Suprapubic skin (tissue), 4 donors: Measurements from ENCODE around the gene BDH1. TPM values are rescaled to one million over a fixed set of nuclear protein-coding genes. Genes with fewer than 3 reads are reported as not detected.
"Not testable (repeated sequence)": the region's sequence is repeated elsewhere in the genome, so short reads cannot be mapped to it uniquely, and the experiment has no call there.

ENCODE experiments used
- DNase-seq, 2 donors: peaks; one replicate each; pipeline ENCODE4 v3.0.0-alpha.2; 2019; ENCODE audit warnings: low spot score in 2 of 2
- H3K27ac ChIP-seq: fragments of 200-600 bp; sonication (generic); one replicate; pipeline ENCODE4 v1.5.1; 2019
- H3K27me3 ChIP-seq: fragments of 200-600 bp; sonication (generic); one replicate; pipeline ENCODE4 v1.5.1; 2019
- H3K36me3 ChIP-seq: fragments of 200-600 bp; sonication (generic); one replicate; pipeline ENCODE4 v1.5.1; 2019
- H3K4me1 ChIP-seq: fragments of 200-600 bp; sonication (generic); one replicate; pipeline ENCODE4 v1.5.1; 2019
- H3K4me3 ChIP-seq: fragments of 200-600 bp; sonication (generic); one replicate; pipeline ENCODE4 v1.5.1; 2019; ENCODE audit warnings: mild to moderate bottlenecking
- H3K9me3 ChIP-seq: fragments of 200-600 bp; sonication (generic); one replicate; pipeline ENCODE4 v1.5.1; 2019
- CTCF ChIP-seq, 2 donors: fragments of 200-600 bp in 1 of 2; fragments of 450-650 bp in 1 of 2; sonication (generic) in 1 of 2; IDR thresholded peaks; one replicate each; pipeline ENCODE4 v1.5.1; 2016 to 2019; ENCODE audit warnings: antibody characterized with exemption in 2 of 2, mild to moderate bottlenecking in 1 of 2, moderate library complexity in 1 of 2
- EP300 ChIP-seq: sonication (generic); formaldehyde crosslinking; IDR thresholded peaks from one replicate; pipeline ENCODE4 v1.6.1; 2017; ENCODE audit warnings: antibody characterized with exemption
- POLR2A ChIP-seq, 2 donors: fragments of 450-650 bp; IDR thresholded peaks; one replicate each; pipeline ENCODE4 v1.6.1; 2017; ENCODE audit warnings: antibody characterized with exemption in 2 of 2, mild to moderate bottlenecking in 2 of 2, moderate library complexity in 2 of 2
- POLR2AphosphoS5 ChIP-seq, 3 donors: sonication (generic); formaldehyde crosslinking; IDR thresholded peaks; one replicate each; pipeline ENCODE4 v1.6.1; 2017; ENCODE audit warnings: antibody characterized with exemption in 3 of 3
- WGBS: methylation state at CpG from one replicate; pipeline ENCODE4 v1.1.5; 2018; 5-methylcytosine and 5-hydroxymethylcytosine counted together
- total RNA-seq, 4 donors: library from RNA; depleted of rRNA; stranded (reverse); fragments of >200 nt; gene quantifications; one replicate each; pipeline ENCODE4 v1.1.0, GENCODE V29; 2016

The BDH1 gene
- total RNA-seq, 4 donors from 2014 or later = 40.7 to 70.7 (median 43.1) TPM

- no peak for DNase-seq
- Histone ChIP-seq H3K4me1 (no peaks in the 10 kb centered on the region), H3K4me3 (no peak overlapping the region), H3K27me3 (no peaks in the 10 kb centered on the region), H3K9me3 (no peaks in the 10 kb centered on the region), H3K36me3 (no peaks in the 10 kb centered on the region), H3K27ac (no peak overlapping the region)
- 35% methylated on average over 6 of the region's 6 CpGs for WGBS
- no peak for TF ChIP-seq CTCF (IDR thresholded peaks at IDR 0.05)
- no peak for TF ChIP-seq POLR2AphosphoS5 (IDR thresholded peaks at IDR 0.05)
- no peak for TF ChIP-seq POLR2A (IDR thresholded peaks at IDR 0.05)
- TF ChIP-seq EP300 = no peak
These were observed 12.3 kb upstream of the BDH1 start for GRCh38 chr3:197567904-197568681.

DNA sequence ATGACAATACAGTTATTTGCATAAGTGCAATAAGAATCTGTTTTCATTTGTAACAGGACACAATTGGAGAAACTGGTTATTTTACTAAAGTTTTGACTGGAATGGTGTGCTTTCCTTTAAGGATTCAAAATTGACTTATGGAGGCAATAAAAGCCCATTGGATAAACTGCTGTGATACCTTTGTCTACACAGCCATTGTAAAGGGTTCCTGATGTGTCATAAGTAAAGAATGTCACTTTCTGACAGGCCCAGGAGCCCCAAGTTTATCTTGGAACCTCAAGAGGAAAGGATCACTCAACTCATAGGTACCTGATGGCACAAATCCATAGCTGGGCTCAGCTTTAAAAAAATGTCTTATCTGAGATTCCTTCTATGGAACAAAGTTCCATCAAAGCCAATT is 10.4 kb upstream of the BDH1 start:
- not testable (repeated sequence) for H3K36me3 ChIP-seq, H3K27ac ChIP-seq, H3K27me3 ChIP-seq

DNA sequence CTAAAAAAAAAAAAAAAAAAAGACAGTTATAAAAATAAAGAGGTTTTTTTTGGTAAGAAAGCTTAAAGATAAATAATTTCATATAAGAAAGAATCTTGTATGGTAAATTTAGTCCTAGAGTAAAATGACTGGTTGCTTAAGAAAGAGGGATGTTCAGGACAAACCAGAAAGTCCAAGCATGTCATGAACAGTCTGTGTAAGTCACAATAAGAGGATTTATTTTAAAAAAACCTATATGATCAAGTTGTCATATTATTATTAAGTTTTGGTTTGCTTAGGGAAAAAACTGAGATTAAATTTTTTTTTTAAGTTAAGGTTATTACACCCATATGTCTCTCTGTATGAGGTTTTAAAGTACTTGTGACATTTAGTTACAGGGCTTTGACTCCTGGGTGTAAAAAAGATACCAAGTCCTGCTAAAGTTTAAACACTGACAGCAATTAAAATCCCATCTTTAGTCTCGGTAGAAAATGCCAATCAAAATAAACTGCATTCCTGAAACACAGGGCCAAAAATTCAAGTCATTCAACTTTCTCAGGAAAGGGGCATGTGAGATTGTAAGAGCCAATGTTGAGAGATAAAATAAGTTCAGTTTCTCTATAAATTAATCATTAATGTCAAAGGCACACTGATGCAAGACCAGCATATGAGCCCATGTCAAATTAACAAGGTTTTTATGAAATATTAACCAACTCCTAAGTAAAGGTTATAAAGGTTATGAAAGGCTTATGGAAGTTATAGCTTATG is 8.5 kb upstream of the BDH1 start:
- Histone ChIP-seq H3K36me3 (no peaks in the 10 kb centered on the region), H3K27ac (no peak overlapping the region), H3K4me3 (no peak overlapping the region), H3K9me3 (no peaks in the 10 kb centered on the region), H3K27me3 (no peaks in the 10 kb centered on the region), H3K4me1 (no peaks in the 10 kb centered on the region)
- TF ChIP-seq EP300 (no peak), POLR2AphosphoS5 (IDR thresholded peaks at IDR 0.05) (no peak), CTCF (IDR thresholded peaks at IDR 0.05) (no peak), POLR2A (IDR thresholded peaks at IDR 0.05) (no peak)
- 68% methylated on average over 1 of the region's 1 CpG for WGBS
- DNase-seq = no peak

More for the DNA sequence above, 10.4 kb upstream of the BDH1 start:
- not testable (repeated sequence) for DNase-seq, H3K9me3 ChIP-seq, H3K4me3 ChIP-seq, H3K4me1 ChIP-seq

GRCh38 chr3:197562398-197563251 is 6.9 kb upstream of the BDH1 start:
- H3K27ac ChIP-seq = no peak overlapping the region
- no peaks in the 10 kb centered on the region for H3K4me1 ChIP-seq
- 84% methylated on average over 6 of the region's 6 CpGs for WGBS
- TF ChIP-seq POLR2AphosphoS5 (IDR thresholded peaks at IDR 0.05) = no peak
- TF ChIP-seq CTCF (IDR thresholded peaks at IDR 0.05) = no peak
- H3K4me3 ChIP-seq = no peak overlapping the region
- no peaks in the 10 kb centered on the region for H3K9me3 ChIP-seq
- H3K27me3 ChIP-seq = no peaks in the 10 kb centered on the region
- no peaks in the 10 kb centered on the region for H3K36me3 ChIP-seq
- no peak for DNase-seq

GRCh38 chr3:197561926-197562325 is 6.2 kb upstream of the BDH1 start:
- DNase-seq = no peak
- Histone ChIP-seq H3K27me3 (no peaks in the 10 kb centered on the region), H3K4me3 (no peak overlapping the region), H3K9me3 (no peaks in the 10 kb centered on the region), H3K36me3 (no peaks in the 10 kb centered on the region), H3K27ac (no peak overlapping the region), H3K4me1 (no peaks in the 10 kb centered on the region)
- TF ChIP-seq POLR2AphosphoS5 (IDR thresholded peaks at IDR 0.05) = no peak
- TF ChIP-seq CTCF (IDR thresholded peaks at IDR 0.05) = no peak
- no peak for TF ChIP-seq POLR2A (IDR thresholded peaks at IDR 0.05)
- no peak for TF ChIP-seq EP300
- WGBS = 71% methylated on average over 5 of the region's 5 CpGs
